SK-N-MC (cell line): ENCODE data around the gene ADAMTS12.

Experiments used
- EZH2 ChIP-seq: fragments of 200-600 bp; sonication (generic); IDR thresholded peaks from one replicate; pipeline ENCODE4 v1.6.1; 2017; ENCODE audit warnings: antibody characterized with exemption
- POLR2AphosphoS5 ChIP-seq: IDR thresholded peaks from 2 replicates; pipeline ENCODE4 v1.6.1; 2012; ENCODE audit warnings: mild to moderate bottlenecking, low read depth, low read length, borderline replicate concordance

- TF ChIP-seq EZH2 (no peak), POLR2AphosphoS5 (no peak)
Measured at GRCh38 chr5:33792559-33792958, 99.2 kb downstream of the ADAMTS12 start.
